NB4 (cell line): ENCODE results near the gene RPS6KA1.
"Not testable (repeated sequence)": the region's sequence is repeated elsewhere in the genome, so short reads cannot be mapped to it uniquely, and the experiment has no call there.

Experiments used
- CTCF ChIP-seq: IDR thresholded peaks from one replicate; pipeline ENCODE4 v1.5.1; 2012; ENCODE audit warnings: low read depth, low read length
- POLR2A ChIP-seq: IDR thresholded peaks from 2 replicates; pipeline ENCODE4 v1.6.1; 2011; ENCODE audit warnings: mild to moderate bottlenecking; ENCODE audit not compliant: insufficient read length; ENCODE audit errors: extremely low read depth

GRCh38 chr1:26594593-26594992 is 65.0 kb downstream of the RPS6KA1 start:
- not testable (repeated sequence) for TF ChIP-seq CTCF, POLR2A
